ENCODE measurements around the gene CPT2. TPM values are rescaled to one million over a fixed set of nuclear protein-coding genes. Genes with fewer than 3 reads are reported as not detected.
"Not testable (repeated sequence)": the region's sequence is repeated elsewhere in the genome, so short reads cannot be mapped to it uniquely, and the experiment has no call there.

CPT2 gene
- total RNA-seq, 1 donor from 2014 or later = 21.7 TPM

DNA sequence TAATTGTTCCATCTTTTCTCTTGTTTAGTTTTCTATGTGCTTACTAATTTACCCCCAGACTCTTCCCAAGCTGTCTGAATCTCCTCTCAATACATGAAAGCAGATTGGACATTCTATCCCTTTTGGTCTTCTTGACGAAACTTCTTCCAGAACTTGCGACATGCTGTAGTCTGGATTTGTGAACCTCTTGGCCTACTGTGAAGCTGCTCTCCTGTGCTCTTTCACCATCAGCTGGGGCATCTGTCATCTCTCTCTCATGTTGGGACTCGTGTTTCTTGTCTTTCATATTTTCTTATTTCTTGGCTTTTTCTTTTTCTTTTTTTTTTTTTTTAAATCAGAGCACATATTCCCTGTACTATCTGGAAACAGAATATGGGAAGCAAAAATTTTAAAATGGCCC lies 6.8 kb downstream of the CPT2 start:
- DNase-seq = no peak
- H3K27ac Mint-ChIP-seq (ENCODE audit: unreplicated experiment) = no peak overlapping the region
- H3K9me3 Mint-ChIP-seq (ENCODE audit: unreplicated experiment) = peaks cover 11% of the 10 kb centered on the region
- TF ChIP-seq, protein P1, sequence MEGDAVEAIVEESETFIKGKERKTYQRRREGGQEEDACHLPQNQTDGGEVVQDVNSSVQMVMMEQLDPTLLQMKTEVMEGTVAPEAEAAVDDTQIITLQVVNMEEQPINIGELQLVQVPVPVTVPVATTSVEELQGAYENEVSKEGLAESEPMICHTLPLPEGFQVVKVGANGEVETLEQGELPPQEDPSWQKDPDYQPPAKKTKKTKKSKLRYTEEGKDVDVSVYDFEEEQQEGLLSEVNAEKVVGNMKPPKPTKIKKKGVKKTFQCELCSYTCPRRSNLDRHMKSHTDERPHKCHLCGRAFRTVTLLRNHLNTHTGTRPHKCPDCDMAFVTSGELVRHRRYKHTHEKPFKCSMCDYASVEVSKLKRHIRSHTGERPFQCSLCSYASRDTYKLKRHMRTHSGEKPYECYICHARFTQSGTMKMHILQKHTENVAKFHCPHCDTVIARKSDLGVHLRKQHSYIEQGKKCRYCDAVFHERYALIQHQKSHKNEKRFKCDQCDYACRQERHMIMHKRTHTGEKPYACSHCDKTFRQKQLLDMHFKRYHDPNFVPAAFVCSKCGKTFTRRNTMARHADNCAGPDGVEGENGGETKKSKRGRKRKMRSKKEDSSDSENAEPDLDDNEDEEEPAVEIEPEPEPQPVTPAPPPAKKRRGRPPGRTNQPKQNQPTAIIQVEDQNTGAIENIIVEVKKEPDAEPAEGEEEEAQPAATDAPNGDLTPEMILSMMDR (IDR thresholded peaks at IDR 0.05; ENCODE audit: partially characterized antibody, unreplicated experiment) = no peak
- no peak overlapping the region for H3K4me3 Mint-ChIP-seq (ENCODE audit: unreplicated experiment)
- no peaks in the 10 kb centered on the region for H3K4me1 Mint-ChIP-seq (ENCODE audit: low read depth, unreplicated experiment)
- H3K36me3 Mint-ChIP-seq (ENCODE audit: unreplicated experiment) = peaks cover 43% of the 10 kb centered on the region
- peaks cover 6% of the 10 kb centered on the region for H3K27me3 Mint-ChIP-seq (ENCODE audit: unreplicated experiment)

GRCh38 chr1:53205496-53205895 lies 8.9 kb downstream of the CPT2 start:
- DNase-seq; H3K4me1 Mint-ChIP-seq (ENCODE audit: low read depth, unreplicated experiment); H3K4me3 Mint-ChIP-seq (ENCODE audit: unreplicated experiment); H3K27ac Mint-ChIP-seq (ENCODE audit: unreplicated experiment); H3K27me3 Mint-ChIP-seq (ENCODE audit: unreplicated experiment): not testable (repeated sequence)
- H3K36me3 Mint-ChIP-seq (ENCODE audit: unreplicated experiment) = peaks cover 44% of the 10 kb centered on the region
- H3K9me3 Mint-ChIP-seq (ENCODE audit: unreplicated experiment) = peaks cover 11% of the 10 kb centered on the region

- H3K27me3 Mint-ChIP-seq (ENCODE audit: unreplicated experiment); H3K27ac Mint-ChIP-seq (ENCODE audit: unreplicated experiment); H3K4me3 Mint-ChIP-seq (ENCODE audit: unreplicated experiment); DNase-seq; H3K4me1 Mint-ChIP-seq (ENCODE audit: low read depth, unreplicated experiment): not testable (repeated sequence)
- Mint-ChIP-seq H3K9me3 (ENCODE audit: unreplicated experiment) (peaks cover 11% of the 10 kb centered on the region), H3K36me3 (ENCODE audit: unreplicated experiment) (peaks cover 44% of the 10 kb centered on the region)
Measured at GRCh38 chr1:53206083-53206685, 9.6 kb downstream of the CPT2 start.

- Mint-ChIP-seq H3K36me3 (ENCODE audit: unreplicated experiment) (peaks cover 44% of the 10 kb centered on the region), H3K27me3 (ENCODE audit: unreplicated experiment) (peaks cover 8% of the 10 kb centered on the region), H3K27ac (ENCODE audit: unreplicated experiment) (no peak overlapping the region), H3K4me3 (ENCODE audit: unreplicated experiment) (no peak overlapping the region), H3K9me3 (ENCODE audit: unreplicated experiment) (peaks cover 11% of the 10 kb centered on the region), H3K4me1 (ENCODE audit: low read depth, unreplicated experiment) (no peaks in the 10 kb centered on the region)
- no peak for DNase-seq
- TF ChIP-seq, protein P1 (IDR thresholded peaks at IDR 0.05; ENCODE audit: partially characterized antibody, unreplicated experiment) = no peak
Measured at GRCh38 chr1:53206735-53207379, 10.2 kb downstream of the CPT2 start.

DNA sequence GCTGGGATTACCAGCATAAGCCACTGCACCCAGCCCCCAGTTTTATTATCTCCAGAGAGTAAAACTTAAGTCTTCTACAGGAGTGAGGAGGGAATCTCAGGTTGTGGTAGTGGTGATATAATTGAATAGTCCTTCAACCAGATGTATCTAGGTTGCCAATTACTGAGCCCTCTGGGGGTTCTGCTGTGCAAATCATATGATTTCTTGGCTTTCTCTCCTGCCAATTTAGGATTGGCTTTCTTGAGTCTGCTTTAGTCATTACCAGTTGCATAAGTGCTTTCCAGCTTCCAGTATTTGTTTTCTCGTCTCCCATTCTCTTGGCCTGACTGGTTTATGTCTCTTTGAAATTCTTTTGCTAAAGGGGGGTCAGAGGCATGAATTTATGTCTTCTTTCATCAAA lies 11.1 kb downstream of the CPT2 start:
- Mint-ChIP-seq H3K27ac (ENCODE audit: unreplicated experiment) (no peak overlapping the region), H3K27me3 (ENCODE audit: unreplicated experiment) (peaks cover 6% of the 10 kb centered on the region), H3K4me1 (ENCODE audit: low read depth, unreplicated experiment) (no peaks in the 10 kb centered on the region), H3K36me3 (ENCODE audit: unreplicated experiment) (peaks cover 44% of the 10 kb centered on the region), H3K4me3 (ENCODE audit: unreplicated experiment) (no peak overlapping the region), H3K9me3 (ENCODE audit: unreplicated experiment) (peaks cover 11% of the 10 kb centered on the region)
- TF ChIP-seq, protein P1 (IDR thresholded peaks at IDR 0.05; ENCODE audit: partially characterized antibody, unreplicated experiment) = no peak
- no peak for DNase-seq

DNA sequence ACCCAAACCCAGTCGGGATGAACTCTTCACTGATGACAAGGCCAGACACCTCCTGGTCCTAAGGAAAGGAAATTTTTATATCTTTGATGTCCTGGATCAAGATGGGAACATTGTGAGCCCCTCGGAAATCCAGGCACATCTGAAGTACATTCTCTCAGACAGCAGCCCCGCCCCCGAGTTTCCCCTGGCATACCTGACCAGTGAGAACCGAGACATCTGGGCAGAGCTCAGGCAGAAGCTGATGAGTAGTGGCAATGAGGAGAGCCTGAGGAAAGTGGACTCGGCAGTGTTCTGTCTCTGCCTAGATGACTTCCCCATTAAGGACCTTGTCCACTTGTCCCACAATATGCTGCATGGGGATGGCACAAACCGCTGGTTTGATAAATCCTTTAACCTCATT lies 13.7 kb downstream of the CPT2 start:
- peaks cover 6% of the 10 kb centered on the region for H3K27me3 Mint-ChIP-seq (ENCODE audit: unreplicated experiment)
- DNase-seq = no peak
- peaks cover 5% of the 10 kb centered on the region for H3K9me3 Mint-ChIP-seq (ENCODE audit: unreplicated experiment)
- H3K4me3 Mint-ChIP-seq (ENCODE audit: unreplicated experiment) = no peak overlapping the region
- no peak overlapping the region for H3K27ac Mint-ChIP-seq (ENCODE audit: unreplicated experiment)
- TF ChIP-seq, protein P1 (IDR thresholded peaks at IDR 0.05; ENCODE audit: partially characterized antibody, unreplicated experiment) = no peak
- H3K4me1 Mint-ChIP-seq (ENCODE audit: low read depth, unreplicated experiment) = no peaks in the 10 kb centered on the region
- H3K36me3 Mint-ChIP-seq (ENCODE audit: unreplicated experiment) = peaks cover 21% of the 10 kb centered on the region
